ENCODE measurements around the gene GFOD1.

Gene GFOD1

GRCh38 chr6:13315896-13316295 lies 171.5 kb downstream of the GFOD1 start:
- DNase-seq (ENCODE audit: low spot score) = no peak

DNA sequence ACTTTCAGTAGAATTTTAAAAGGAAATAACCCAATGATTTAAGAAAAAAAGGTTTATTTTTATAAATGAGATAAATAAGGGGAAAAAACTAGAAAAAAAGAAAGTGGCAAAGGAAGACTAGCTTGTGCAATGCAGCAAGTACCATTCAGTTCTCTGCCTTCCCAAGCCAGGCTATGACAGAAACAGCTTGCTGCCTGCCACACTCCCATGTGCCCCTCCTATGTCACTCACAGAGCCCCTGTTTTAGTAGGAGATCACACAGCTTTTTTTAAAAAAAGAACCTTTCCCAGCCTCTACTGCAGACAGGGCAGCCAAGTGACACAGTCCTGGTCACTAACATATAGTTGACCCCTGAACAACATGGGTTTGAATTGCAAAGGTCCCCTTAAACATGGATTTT lies 172.6 kb downstream of the GFOD1 start:
- DNase-seq (ENCODE audit: low spot score) = no peak

- no peak for DNase-seq (ENCODE audit: low spot score)
These were observed 176.2 kb downstream of the GFOD1 start for GRCh38 chr6:13311155-13311554.

DNA sequence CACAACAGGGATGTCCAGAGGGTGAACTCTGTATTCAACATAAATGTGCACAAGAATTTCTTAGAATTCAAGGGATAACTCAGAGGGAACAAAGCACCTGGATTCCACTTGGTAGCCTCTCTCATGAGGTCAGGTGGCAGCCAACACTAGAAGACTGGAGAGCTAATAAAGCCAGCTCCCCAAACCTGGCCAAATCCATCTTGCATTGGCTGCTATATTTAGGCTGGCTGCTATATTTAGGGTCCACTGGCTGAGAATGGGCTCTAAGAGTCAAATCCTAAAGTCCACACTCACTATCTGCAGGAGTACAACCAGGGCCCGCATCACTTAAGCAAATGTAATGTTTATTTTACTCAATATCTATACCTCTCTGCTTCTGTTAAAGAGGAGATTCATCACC lies 179.1 kb downstream of the GFOD1 start:
- DNase-seq (ENCODE audit: low spot score) = no peak
